Measurements from ENCODE around the gene GRIN1.

- TF ChIP-seq POLR2A (IDR thresholded peaks at IDR 0.05; ENCODE audit: low read length) (no peak), HDAC2 (IDR thresholded peaks at IDR 0.05) (no peak), CTCF (IDR thresholded peaks at IDR 0.05) (no peak), MAFK (IDR thresholded peaks at IDR 0.05; ENCODE audit: partially characterized antibody) (no peak), BCL3 (IDR thresholded peaks at IDR 0.05) (no peak), CEBPB (IDR thresholded peaks at IDR 0.05) (no peak), RAD21 (conservative IDR thresholded peaks at IDR 0.05 in 1 of 2, IDR thresholded peaks at IDR 0.05 in 1 of 2) (no peak), EHF (CRISPR knock-in tag; IDR thresholded peaks at IDR 0.05) (no peak), HEYL (CRISPR knock-in tag; IDR thresholded peaks at IDR 0.05) (no peak), ESRRA (IDR thresholded peaks at IDR 0.05; ENCODE audit: borderline replicate concordance, low read length) (no peak), EP300 (IDR thresholded peaks at IDR 0.05) (no peak), MAX (IDR thresholded peaks at IDR 0.05) (no peak), RNF2 (IDR thresholded peaks at IDR 0.05; ENCODE audit: borderline replicate concordance, low read depth) (no peak)
Measured at GRCh38 chr9:137178201-137178938, 39.4 kb downstream of the GRIN1 start.
